SH-SY5Y (cell line): ENCODE data around the gene MCOLN3.

Experiments used
- GATA2 ChIP-seq: IDR thresholded peaks from 2 replicates; pipeline ENCODE4 v1.6.1; 2011; ENCODE audit warnings: mild to moderate bottlenecking, low read depth, low read length
- GATA3 ChIP-seq: IDR thresholded peaks from 2 replicates; pipeline ENCODE4 v1.6.1; 2011; ENCODE audit warnings: low read depth, mild to moderate bottlenecking, low read length, moderate library complexity

DNA sequence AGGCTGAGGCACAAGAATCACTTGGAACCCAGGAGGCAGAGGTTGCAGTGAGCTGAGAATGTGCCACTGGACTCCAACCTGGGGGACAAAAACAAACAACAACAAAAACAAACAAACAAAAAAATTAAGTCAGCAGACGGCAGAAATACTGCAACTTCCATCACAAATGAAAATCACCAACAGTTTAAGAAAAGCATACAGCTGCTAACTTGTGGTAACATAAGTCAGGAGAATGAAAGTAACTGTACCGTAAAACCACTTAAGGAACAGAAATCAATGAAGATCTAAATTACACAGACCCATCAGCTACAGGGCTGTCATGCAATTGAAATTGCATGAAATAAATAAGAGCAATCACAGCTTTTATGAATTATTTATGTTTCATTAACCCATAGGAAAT, 76.3 kb downstream of the MCOLN3 start:
- no peak for TF ChIP-seq GATA3
- no peak for TF ChIP-seq GATA2
